Measurements from ENCODE around the gene SEPTIN12.

DNA sequence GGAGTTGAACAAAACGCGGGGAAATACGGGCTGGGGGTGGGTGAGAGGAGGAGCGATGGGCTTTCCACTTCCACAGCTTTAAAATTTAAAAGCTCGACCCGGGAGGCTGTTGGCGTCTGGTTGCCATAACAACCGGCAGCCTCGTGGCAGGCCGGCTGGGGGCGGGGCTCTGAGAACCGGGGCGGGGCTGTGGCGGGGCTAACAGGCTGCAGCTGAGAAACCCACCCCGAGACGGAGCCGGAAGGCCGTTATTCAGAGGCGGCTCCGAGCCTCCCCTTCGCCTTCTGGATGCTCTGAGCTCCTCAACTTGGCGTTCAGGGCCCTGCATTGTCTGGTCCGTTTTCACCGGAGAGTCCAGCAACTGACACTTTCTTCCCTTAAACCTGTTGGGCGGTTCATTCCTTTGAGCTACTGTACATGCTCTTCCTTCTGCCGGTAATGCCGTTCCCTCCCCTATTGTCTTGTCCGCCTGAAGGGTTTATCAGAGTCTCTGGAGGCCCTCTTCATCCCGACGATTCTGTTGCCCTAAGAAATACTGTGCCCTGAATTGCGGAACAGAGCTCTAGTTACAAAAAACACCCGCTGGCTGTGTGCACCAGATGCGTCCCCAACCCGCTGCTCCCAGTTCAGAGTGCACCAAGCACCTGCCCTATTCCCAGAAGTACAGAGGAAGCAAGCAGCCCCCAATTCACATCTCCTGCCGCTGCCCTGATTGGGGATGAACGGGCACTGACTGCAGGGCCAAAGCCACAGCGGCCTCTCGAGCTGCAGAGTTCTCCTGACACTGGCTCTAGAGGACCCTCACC lies 53.2 kb downstream of the SEPTIN12 start:
- TF ChIP-seq, protein P1, sequence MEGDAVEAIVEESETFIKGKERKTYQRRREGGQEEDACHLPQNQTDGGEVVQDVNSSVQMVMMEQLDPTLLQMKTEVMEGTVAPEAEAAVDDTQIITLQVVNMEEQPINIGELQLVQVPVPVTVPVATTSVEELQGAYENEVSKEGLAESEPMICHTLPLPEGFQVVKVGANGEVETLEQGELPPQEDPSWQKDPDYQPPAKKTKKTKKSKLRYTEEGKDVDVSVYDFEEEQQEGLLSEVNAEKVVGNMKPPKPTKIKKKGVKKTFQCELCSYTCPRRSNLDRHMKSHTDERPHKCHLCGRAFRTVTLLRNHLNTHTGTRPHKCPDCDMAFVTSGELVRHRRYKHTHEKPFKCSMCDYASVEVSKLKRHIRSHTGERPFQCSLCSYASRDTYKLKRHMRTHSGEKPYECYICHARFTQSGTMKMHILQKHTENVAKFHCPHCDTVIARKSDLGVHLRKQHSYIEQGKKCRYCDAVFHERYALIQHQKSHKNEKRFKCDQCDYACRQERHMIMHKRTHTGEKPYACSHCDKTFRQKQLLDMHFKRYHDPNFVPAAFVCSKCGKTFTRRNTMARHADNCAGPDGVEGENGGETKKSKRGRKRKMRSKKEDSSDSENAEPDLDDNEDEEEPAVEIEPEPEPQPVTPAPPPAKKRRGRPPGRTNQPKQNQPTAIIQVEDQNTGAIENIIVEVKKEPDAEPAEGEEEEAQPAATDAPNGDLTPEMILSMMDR (IDR thresholded peaks at IDR 0.05), result no peak
- no peak for TF ChIP-seq POLR2AphosphoS5 (IDR thresholded peaks at IDR 0.05)
